OCI-LY3 (cell line): Measurements from ENCODE around the gene CEP131.
A peak's percentile ranks its signal among the peaks of the same experiment; 100 is the strongest.

Source experiments
- H2AFZ ChIP-seq: fragments of 200-600, 300-600 bp; shearing (Covaris generic); 2 replicates; pipeline ENCODE4 v1.6.0; 2014; ENCODE audit warnings: antibody characterized with exemption, low read depth, low read length
- H3K27ac ChIP-seq: fragments of 200-600, 300-600 bp; sonication (generic); 2 replicates; pipeline ENCODE4 v1.5.1; 2014; ENCODE audit warnings: mild to moderate bottlenecking, low read length, moderate library complexity, mixed read lengths
- H3K27me3 ChIP-seq: fragments of 200-600, 300-600 bp; sonication (generic); 2 replicates; pipeline ENCODE4 v1.6.1; 2014; ENCODE audit warnings: low read depth, low read length, mixed read lengths
- H3K36me3 ChIP-seq: fragments of 200-600, 300-600 bp; sonication (generic); replicated peaks from 2 replicates; pipeline ENCODE3; 2014; ENCODE audit warnings: low read depth, low read length, mixed read lengths
- H3K4me1 ChIP-seq: fragments of 300-600, 200-600 bp; sonication (generic); 2 replicates; pipeline ENCODE4 v1.6.1; 2014; ENCODE audit warnings: low read length, mixed read lengths
- H3K4me2 ChIP-seq: fragments of 200-600, 300-600 bp; sonication (generic); 2 replicates; pipeline ENCODE4 v1.6.1; 2014; ENCODE audit warnings: low read length, mixed read lengths
- H3K4me3 ChIP-seq: fragments of 300-600, 200-600 bp; sonication (generic); 2 replicates; pipeline ENCODE4 v1.5.1; 2014; ENCODE audit warnings: antibody characterized with exemption, mild to moderate bottlenecking, low read length, moderate library complexity
- H3K79me2 ChIP-seq: fragments of 300-600, 200-600 bp; shearing (Covaris generic); 2 replicates; pipeline ENCODE4 v1.6.1; 2014; ENCODE audit warnings: mild to moderate bottlenecking, low read length, mixed read lengths
- H3K9ac ChIP-seq: fragments of 300-600, 200-600 bp; shearing (Covaris generic); 2 replicates; pipeline ENCODE4 v1.6.0; 2014; ENCODE audit warnings: mild to moderate bottlenecking, low read length, moderate library complexity
- H3K9me3 ChIP-seq: fragments of 200-600, 300-600 bp; shearing (Covaris generic); 2 replicates; pipeline ENCODE4 v1.6.1; 2014; ENCODE audit warnings: low read length, mixed read lengths; ENCODE audit not compliant: insufficient read depth
- H4K20me1 ChIP-seq: fragments of 200-600, 300-600 bp; sonication (generic); 2 replicates; pipeline ENCODE4 v1.6.1; 2016; ENCODE audit warnings: low read length, mixed read lengths; ENCODE audit not compliant: insufficient read depth
- EZH2phosphoT487 ChIP-seq: fragments of 200-600 bp; shearing (Covaris generic); IDR thresholded peaks from 2 replicates; pipeline ENCODE4 v1.6.1; 2018; ENCODE audit warnings: antibody characterized with exemption, mixed run types, low read depth
- TF ChIP-seq, protein P1 (sequence below): fragments of 200-600, 300-600 bp; sonication (generic); IDR thresholded peaks from 2 replicates; pipeline ENCODE4 v1.5.1; 2014; ENCODE audit warnings: antibody characterized with exemption, low read length, low read depth

CEP131 gene

GRCh38 chr17:81241648-81242420, 19.1 kb upstream of the CEP131 start:
- no peak for TF ChIP-seq EZH2phosphoT487
- TF ChIP-seq, protein P1, sequence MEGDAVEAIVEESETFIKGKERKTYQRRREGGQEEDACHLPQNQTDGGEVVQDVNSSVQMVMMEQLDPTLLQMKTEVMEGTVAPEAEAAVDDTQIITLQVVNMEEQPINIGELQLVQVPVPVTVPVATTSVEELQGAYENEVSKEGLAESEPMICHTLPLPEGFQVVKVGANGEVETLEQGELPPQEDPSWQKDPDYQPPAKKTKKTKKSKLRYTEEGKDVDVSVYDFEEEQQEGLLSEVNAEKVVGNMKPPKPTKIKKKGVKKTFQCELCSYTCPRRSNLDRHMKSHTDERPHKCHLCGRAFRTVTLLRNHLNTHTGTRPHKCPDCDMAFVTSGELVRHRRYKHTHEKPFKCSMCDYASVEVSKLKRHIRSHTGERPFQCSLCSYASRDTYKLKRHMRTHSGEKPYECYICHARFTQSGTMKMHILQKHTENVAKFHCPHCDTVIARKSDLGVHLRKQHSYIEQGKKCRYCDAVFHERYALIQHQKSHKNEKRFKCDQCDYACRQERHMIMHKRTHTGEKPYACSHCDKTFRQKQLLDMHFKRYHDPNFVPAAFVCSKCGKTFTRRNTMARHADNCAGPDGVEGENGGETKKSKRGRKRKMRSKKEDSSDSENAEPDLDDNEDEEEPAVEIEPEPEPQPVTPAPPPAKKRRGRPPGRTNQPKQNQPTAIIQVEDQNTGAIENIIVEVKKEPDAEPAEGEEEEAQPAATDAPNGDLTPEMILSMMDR = peak; percentile 71
- Histone ChIP-seq H3K27ac (no peak overlapping the region), H3K36me3 (peaks cover 22% of the 10 kb centered on the region), H3K9ac (no peak overlapping the region), H3K4me1 (peaks cover 33% of the 10 kb centered on the region), H3K79me2 (peaks cover 41% of the 10 kb centered on the region), H3K4me2 (no peak overlapping the region), H3K9me3 (no peaks in the 10 kb centered on the region), H4K20me1 (0 out of 2 replicates have a peak, but pooled peaks cover 7% of the 10 kb centered on the region), H3K4me3 (no peak overlapping the region), H3K27me3 (no peaks in the 10 kb centered on the region), H2AFZ (no peak overlapping the region)

- Histone ChIP-seq H3K4me3 (no peak overlapping the region), H3K27ac (no peak overlapping the region), H3K4me1 (peaks cover 33% of the 10 kb centered on the region), H3K4me2 (peak overlapping the region; percentile 96), H3K27me3 (no peaks in the 10 kb centered on the region), H3K9ac (no peak overlapping the region), H3K79me2 (peaks cover 41% of the 10 kb centered on the region), H3K36me3 (peaks cover 22% of the 10 kb centered on the region), H2AFZ (no peak overlapping the region), H3K9me3 (no peaks in the 10 kb centered on the region), H4K20me1 (0 out of 2 replicates have a peak, but pooled peaks cover 7% of the 10 kb centered on the region)
- TF ChIP-seq, protein P1 = no peak
- no peak for TF ChIP-seq EZH2phosphoT487
Measured at GRCh38 chr17:81241203-81241602, 18.4 kb upstream of the CEP131 start.

DNA sequence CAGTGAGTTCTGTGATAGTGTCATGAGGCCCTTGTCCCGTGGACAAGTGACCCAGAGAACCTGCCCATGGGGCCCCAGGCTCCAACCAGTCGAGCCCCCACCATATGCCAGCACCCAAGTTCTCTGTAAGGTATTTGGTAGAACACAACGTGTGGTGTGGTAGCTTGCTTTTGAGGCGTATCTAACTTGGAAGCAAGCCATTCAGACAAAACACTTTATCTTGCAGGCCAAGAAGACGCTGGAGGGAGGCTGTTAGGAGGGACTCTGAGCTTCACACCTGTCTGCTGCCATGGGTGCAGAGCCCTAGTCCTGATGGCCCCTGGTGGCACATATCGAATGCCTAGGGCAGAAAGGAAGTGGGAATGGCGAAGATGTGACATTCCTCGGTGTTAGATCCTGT, 18.0 kb upstream of the CEP131 start:
- Histone ChIP-seq H3K27ac (0 out of 2 replicates have a peak overlapping the region, but pooled peaks have one; percentile 64), H4K20me1 (0 out of 2 replicates have a peak, but pooled peaks cover 7% of the 10 kb centered on the region), H3K9ac (no peak overlapping the region), H3K4me3 (peak overlapping the region; percentile 92), H3K9me3 (no peaks in the 10 kb centered on the region), H3K4me1 (peaks cover 33% of the 10 kb centered on the region), H3K79me2 (peaks cover 41% of the 10 kb centered on the region), H3K36me3 (peaks cover 22% of the 10 kb centered on the region), H3K4me2 (peak overlapping the region; percentile 96), H3K27me3 (no peaks in the 10 kb centered on the region), H2AFZ (no peak overlapping the region)
- TF ChIP-seq EZH2phosphoT487 = no peak
- TF ChIP-seq, protein P1 = no peak

GRCh38 chr17:81239714-81240555, 17.2 kb upstream of the CEP131 start:
- Histone ChIP-seq H4K20me1 (0 out of 2 replicates have a peak, but pooled peaks cover 7% of the 10 kb centered on the region), H3K79me2 (peaks cover 41% of the 10 kb centered on the region), H3K4me1 (peaks cover 29% of the 10 kb centered on the region), H3K9ac (peak overlapping the region; percentile 78), H3K27me3 (no peaks in the 10 kb centered on the region), H3K4me2 (peak overlapping the region; percentile 96), H2AFZ (no peak overlapping the region), H3K36me3 (peaks cover 22% of the 10 kb centered on the region), H3K4me3 (peak overlapping the region; percentile 92), H3K9me3 (no peaks in the 10 kb centered on the region), H3K27ac (peak overlapping the region; percentile 64)
- TF ChIP-seq, protein P1 = no peak; the same call in 1 of the 2 replicates
- no peak for TF ChIP-seq EZH2phosphoT487
